Activated CD8-positive, alpha-beta memory T cell treated with anti-CD3 and anti-CD28 coated beads, Interleukin-2, amount 10 ng/mL, durations not matched to agents 7 days and 5 days (primary cell): ENCODE results near the gene BLACAT1. TPM values are rescaled to one million over a fixed set of nuclear protein-coding genes. Genes with fewer than 3 reads are reported as not detected.
"Not testable (repeated sequence)": the region's sequence is repeated elsewhere in the genome, so short reads cannot be mapped to it uniquely, and the experiment has no call there.

Source experiments
- ATAC-seq: fragments of 150-1000 bp; cut with Tn5 transposase; one replicate; pipeline ENCODE4 v1.10.0; 2021; ENCODE audit warnings: moderate library complexity
- CTCF ChIA-PET: fragments of 350-600 bp; sonication (Branson Sonifier 250); formaldehyde crosslinking; loops from one replicate; lab custom pipeline; 2021; ENCODE audit warnings: antibody characterized with exemption; lab: Charles Lee
- DNase-seq: peaks from one replicate; pipeline ENCODE4 v3.0.0-alpha.2; 2020
- H3K27ac Mint-ChIP-seq: one replicate; pipeline ENCODE4 v1.8.0; 2021; ENCODE audit warnings: mild to moderate bottlenecking, mixed read lengths
- H3K27me3 Mint-ChIP-seq: one replicate; pipeline ENCODE4 v1.8.0; 2021; ENCODE audit warnings: mixed read lengths
- H3K36me3 Mint-ChIP-seq: one replicate; pipeline ENCODE4 v1.8.0; 2021; ENCODE audit warnings: mild to moderate bottlenecking, mixed read lengths
- H3K4me1 Mint-ChIP-seq: one replicate; pipeline ENCODE4 v1.8.0; 2021; ENCODE audit warnings: mixed read lengths
- H3K4me3 Mint-ChIP-seq: one replicate; pipeline ENCODE4 v1.8.0; 2021; ENCODE audit warnings: mild to moderate bottlenecking, moderate library complexity, mixed read lengths
- H3K9me3 Mint-ChIP-seq: one replicate; pipeline ENCODE4 v1.8.0; 2022; ENCODE audit warnings: low read depth, mixed read lengths
- total RNA-seq, 2 experiments: library from RNA; stranded (reverse); gene quantifications; one replicate each; pipeline ENCODE4 v1.2.3, GENCODE V29; 2021

Gene BLACAT1
- total RNA-seq, 2 experiments from 2014 or later, result 0.19 to 0.47 TPM

- Mint-ChIP-seq H3K4me1 (peaks cover 26% of the 10 kb centered on the region), H3K36me3 (no peaks in the 10 kb centered on the region), H3K27me3 (peaks cover 31% of the 10 kb centered on the region), H3K9me3 (no peaks in the 10 kb centered on the region), H3K4me3 (no peak overlapping the region), H3K27ac (no peak overlapping the region)
- CTCF ChIA-PET, result interaction anchor here (0.6 to 11.0 kb wide), 7 partner anchors 8 to 165 kb away, joined by 3 to 252 read pairs (median 4); no protein-coding TSS in a partner anchor
- ATAC-seq, result peak; percentile 36
- peak; percentile 46 for DNase-seq
Observed at GRCh38 chr1:205493241-205494085, 37.6 kb upstream of the BLACAT1 start.

GRCh38 chr1:205492774-205493173 lies 36.9 kb upstream of the BLACAT1 start:
- H3K27me3 Mint-ChIP-seq, result peaks cover 35% of the 10 kb centered on the region
- H3K9me3 Mint-ChIP-seq, result no peaks in the 10 kb centered on the region
- H3K4me3 Mint-ChIP-seq, result no peak overlapping the region
- CTCF ChIA-PET, result interaction anchor here (0.6 to 11.0 kb wide), 8 partner anchors 7 to 167 kb away, joined by 3 to 252 read pairs (median 4); no protein-coding TSS in a partner anchor
- no peak for ATAC-seq
- H3K4me1 Mint-ChIP-seq, result peaks cover 31% of the 10 kb centered on the region
- H3K27ac Mint-ChIP-seq, result no peak overlapping the region
- no peak for DNase-seq
- H3K36me3 Mint-ChIP-seq, result no peaks in the 10 kb centered on the region

- H3K9me3 Mint-ChIP-seq, result no peaks in the 10 kb centered on the region
- ATAC-seq, result no peak
- peaks cover 35% of the 10 kb centered on the region for H3K27me3 Mint-ChIP-seq
- CTCF ChIA-PET, result interaction anchor here (0.9 to 11.0 kb wide), 7 partner anchors 24 to 167 kb away, joined by 3 to 252 read pairs (median 4); no protein-coding TSS in a partner anchor
- no peak for DNase-seq
- no peak overlapping the region for H3K27ac Mint-ChIP-seq
- H3K4me3 Mint-ChIP-seq, result no peak overlapping the region
- H3K36me3 Mint-ChIP-seq, result no peaks in the 10 kb centered on the region
- peaks cover 31% of the 10 kb centered on the region for H3K4me1 Mint-ChIP-seq
Observed at GRCh38 chr1:205492201-205492667, 36.4 kb upstream of the BLACAT1 start.

- H3K27ac Mint-ChIP-seq, result no peak overlapping the region
- H3K27me3 Mint-ChIP-seq, result peaks cover 35% of the 10 kb centered on the region
- CTCF ChIA-PET, result interaction anchor here (1.1 to 11.0 kb wide), 5 partner anchors 33 to 166 kb away, joined by 3 to 252 read pairs (median 6); no protein-coding TSS in a partner anchor
- no peaks in the 10 kb centered on the region for H3K9me3 Mint-ChIP-seq
- DNase-seq (no peak), ATAC-seq (no peak)
- H3K4me1 Mint-ChIP-seq, result peaks cover 31% of the 10 kb centered on the region
- no peaks in the 10 kb centered on the region for H3K36me3 Mint-ChIP-seq
- no peak overlapping the region for H3K4me3 Mint-ChIP-seq
Observed at GRCh38 chr1:205491794-205492193, 35.9 kb upstream of the BLACAT1 start.

GRCh38 chr1:205488074-205488723 lies 32.4 kb upstream of the BLACAT1 start:
- no peak overlapping the region for H3K4me3 Mint-ChIP-seq
- DNase-seq (peak; percentile 67), ATAC-seq (peak; percentile 77)
- peaks cover 26% of the 10 kb centered on the region for H3K27me3 Mint-ChIP-seq
- no peak overlapping the region for H3K27ac Mint-ChIP-seq
- peaks cover 29% of the 10 kb centered on the region for H3K4me1 Mint-ChIP-seq
- no peaks in the 10 kb centered on the region for H3K9me3 Mint-ChIP-seq
- no peaks in the 10 kb centered on the region for H3K36me3 Mint-ChIP-seq
- CTCF ChIA-PET, result interaction anchor here (0.8 to 11.0 kb wide), 33 partner anchors 9 to 232 kb away, joined by 3 to 252 read pairs (median 6); partner anchors contain the start of genes BLACAT1, CDK18 and LEMD1

GRCh38 chr1:205486258-205486657 lies 30.4 kb upstream of the BLACAT1 start:
- no peak for DNase-seq
- H3K36me3 Mint-ChIP-seq, result no peaks in the 10 kb centered on the region
- CTCF ChIA-PET, result interaction anchor here (0.8 to 11.0 kb wide), 37 partner anchors 8 to 232 kb away, joined by 3 to 252 read pairs (median 8); partner anchors contain the start of genes BLACAT1 and LEMD1
- no peaks in the 10 kb centered on the region for H3K9me3 Mint-ChIP-seq
- no peak overlapping the region for H3K27ac Mint-ChIP-seq
- H3K4me1 Mint-ChIP-seq, result peaks cover 35% of the 10 kb centered on the region
- no peak for ATAC-seq
- H3K4me3 Mint-ChIP-seq, result no peak overlapping the region
- peaks cover 23% of the 10 kb centered on the region for H3K27me3 Mint-ChIP-seq

- Mint-ChIP-seq H3K4me1 (peaks cover 36% of the 10 kb centered on the region), H3K27ac (no peak overlapping the region), H3K27me3 (peaks cover 24% of the 10 kb centered on the region)
Observed at GRCh38 chr1:205484985-205485967, 29.4 kb upstream of the BLACAT1 start.

GRCh38 chr1:205483372-205483771 lies 27.5 kb upstream of the BLACAT1 start:
- DNase-seq (no peak), ATAC-seq (no peak)
- peaks cover 22% of the 10 kb centered on the region for H3K27me3 Mint-ChIP-seq
- H3K4me1 Mint-ChIP-seq, result peaks cover 34% of the 10 kb centered on the region
- H3K36me3 Mint-ChIP-seq, result no peaks in the 10 kb centered on the region
- no peak overlapping the region for H3K4me3 Mint-ChIP-seq
- H3K9me3 Mint-ChIP-seq, result no peaks in the 10 kb centered on the region
- H3K27ac Mint-ChIP-seq, result no peak overlapping the region
- CTCF ChIA-PET, result interaction anchor here (0.8 to 10.9 kb wide), 7 partner anchors 8 to 129 kb away, joined by 3 to 138 read pairs (median 3); no protein-coding TSS in a partner anchor

More at GRCh38 chr1:205484985-205485967, 29.4 kb upstream of the BLACAT1 start:
- Mint-ChIP-seq H3K36me3 (no peaks in the 10 kb centered on the region), H3K9me3 (no peaks in the 10 kb centered on the region), H3K4me3 (no peak overlapping the region)
- ATAC-seq (peak; percentile 59), DNase-seq (peak; percentile 79)
- CTCF ChIA-PET, result interaction anchor here (0.6 to 11.0 kb wide), 74 partner anchors 8 to 1300 kb away, joined by 3 to 252 read pairs (median 5); partner anchors contain the start of genes BLACAT1, KLHDC8A, LEMD1 and NUAK2

- H3K4me3 Mint-ChIP-seq, ATAC-seq, H3K36me3 Mint-ChIP-seq, H3K27ac Mint-ChIP-seq, H3K9me3 Mint-ChIP-seq, DNase-seq: not testable (repeated sequence)
- CTCF ChIA-PET, result interaction anchor here (0.8 to 10.9 kb wide), 10 partner anchors 20 to 157 kb away, joined by 3 to 138 read pairs (median 4); no protein-coding TSS in a partner anchor
- Mint-ChIP-seq H3K4me1 (peaks cover 30% of the 10 kb centered on the region), H3K27me3 (peaks cover 17% of the 10 kb centered on the region)
Observed at GRCh38 chr1:205482587-205482986, 26.7 kb upstream of the BLACAT1 start.

- peaks cover 17% of the 10 kb centered on the region for H3K27me3 Mint-ChIP-seq
- H3K9me3 Mint-ChIP-seq, result no peaks in the 10 kb centered on the region
- peak; percentile 44 for ATAC-seq
- peak overlapping the region; percentile 68 for H3K27ac Mint-ChIP-seq
- peak; percentile 56 for DNase-seq
- CTCF ChIA-PET, result interaction anchor here (0.6 to 10.9 kb wide), 11 partner anchors 21 to 173 kb away, joined by 3 to 138 read pairs (median 3); no protein-coding TSS in a partner anchor
- peaks cover 30% of the 10 kb centered on the region for H3K4me1 Mint-ChIP-seq
- no peaks in the 10 kb centered on the region for H3K36me3 Mint-ChIP-seq
- H3K4me3 Mint-ChIP-seq, result no peak overlapping the region
Observed at GRCh38 chr1:205481629-205482151, 25.8 kb upstream of the BLACAT1 start.

GRCh38 chr1:205481218-205481617 lies 25.4 kb upstream of the BLACAT1 start:
- CTCF ChIA-PET, result interaction anchor here (0.9 to 10.9 kb wide), 8 partner anchors 9 to 145 kb away, joined by 3 to 138 read pairs (median 4); no protein-coding TSS in a partner anchor
- DNase-seq, result peak; percentile 47
- Mint-ChIP-seq H3K27ac (peak overlapping the region; percentile 68), H3K9me3 (no peaks in the 10 kb centered on the region), H3K4me3 (no peak overlapping the region), H3K36me3 (no peaks in the 10 kb centered on the region), H3K4me1 (peaks cover 30% of the 10 kb centered on the region), H3K27me3 (peaks cover 17% of the 10 kb centered on the region)
- peak; percentile 6 for ATAC-seq
